ENCODE data around the gene HMGB4.

GRCh38 chr1:33823401-33823800 lies 40.5 kb upstream of the HMGB4 start:
- TF ChIP-seq, protein P1, sequence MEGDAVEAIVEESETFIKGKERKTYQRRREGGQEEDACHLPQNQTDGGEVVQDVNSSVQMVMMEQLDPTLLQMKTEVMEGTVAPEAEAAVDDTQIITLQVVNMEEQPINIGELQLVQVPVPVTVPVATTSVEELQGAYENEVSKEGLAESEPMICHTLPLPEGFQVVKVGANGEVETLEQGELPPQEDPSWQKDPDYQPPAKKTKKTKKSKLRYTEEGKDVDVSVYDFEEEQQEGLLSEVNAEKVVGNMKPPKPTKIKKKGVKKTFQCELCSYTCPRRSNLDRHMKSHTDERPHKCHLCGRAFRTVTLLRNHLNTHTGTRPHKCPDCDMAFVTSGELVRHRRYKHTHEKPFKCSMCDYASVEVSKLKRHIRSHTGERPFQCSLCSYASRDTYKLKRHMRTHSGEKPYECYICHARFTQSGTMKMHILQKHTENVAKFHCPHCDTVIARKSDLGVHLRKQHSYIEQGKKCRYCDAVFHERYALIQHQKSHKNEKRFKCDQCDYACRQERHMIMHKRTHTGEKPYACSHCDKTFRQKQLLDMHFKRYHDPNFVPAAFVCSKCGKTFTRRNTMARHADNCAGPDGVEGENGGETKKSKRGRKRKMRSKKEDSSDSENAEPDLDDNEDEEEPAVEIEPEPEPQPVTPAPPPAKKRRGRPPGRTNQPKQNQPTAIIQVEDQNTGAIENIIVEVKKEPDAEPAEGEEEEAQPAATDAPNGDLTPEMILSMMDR (IDR thresholded peaks at IDR 0.05) = no peak
- no peak for TF ChIP-seq POLR2A (IDR thresholded peaks at IDR 0.05)

Measured in vagina (tissue), 2 donors.